ENCODE results near the gene KANTR.

KANTR gene

GRCh38 chrX:53093748-53094581, at the start of gene KANTR:
TSS of gene KANTR (plus strand) at chrX:53094142. CDS start at chrX:53124273, 30,131 bp downstream.
- peak; percentile 97 for DNase-seq

- DNase-seq, result no peak
Observed at GRCh38 chrX:53044995-53045394, 48.9 kb upstream of the KANTR start.

GRCh38 chrX:53047228-53047627, 46.7 kb upstream of the KANTR start:
- DNase-seq, result no peak

DNA sequence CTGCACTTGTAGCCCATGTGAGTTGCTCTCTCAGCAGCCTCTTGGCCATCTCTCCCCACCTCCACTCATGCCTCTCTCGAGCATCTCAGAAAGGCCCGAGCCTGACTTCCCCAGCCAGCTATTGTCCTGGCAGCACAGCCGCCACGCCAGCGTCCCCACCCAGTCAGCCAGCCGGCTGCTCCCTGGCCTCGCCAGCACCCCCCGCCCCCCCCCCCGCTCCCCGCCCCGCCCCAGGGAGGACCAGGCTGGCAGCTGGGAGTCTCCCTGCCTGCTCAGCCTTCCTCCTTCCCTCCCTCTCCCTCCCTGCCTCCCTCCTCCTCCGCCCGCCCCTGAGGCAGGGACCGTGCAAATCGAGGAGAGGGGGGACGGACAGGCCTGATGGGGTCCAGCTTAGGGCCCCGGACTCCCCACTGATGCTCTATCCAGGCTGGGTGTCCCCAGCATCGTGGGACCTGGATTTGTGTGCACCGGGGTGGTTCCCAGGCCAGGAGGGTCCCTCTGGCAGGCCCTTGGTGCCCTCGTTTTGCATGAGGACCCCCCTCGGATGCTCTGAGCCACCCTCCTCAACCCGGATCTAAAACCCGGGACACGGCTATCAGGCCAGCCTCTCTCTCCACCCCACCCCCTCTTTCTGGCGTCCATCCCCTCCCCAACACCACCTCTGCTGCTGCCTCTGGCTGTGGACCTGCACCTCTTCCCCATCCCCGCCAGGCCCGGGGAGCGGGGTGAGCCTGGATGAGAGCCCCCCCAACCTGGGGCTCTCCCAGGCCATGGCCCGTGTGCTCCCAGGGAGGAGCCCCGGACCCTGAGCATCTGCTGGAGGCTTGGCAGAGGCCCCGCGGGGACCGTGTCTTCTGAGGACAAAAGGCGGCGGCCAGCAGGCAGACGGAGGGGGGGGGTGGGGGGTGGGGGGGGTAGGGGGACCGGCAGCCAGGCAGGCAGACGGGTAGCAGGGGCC, 45.5 kb upstream of the KANTR start, which contains the start of gene GPR173:
Gene GPR173, plus strand, starts transcription at position 621 of the 958 bp plus-strand sequence. CDS start 27,833 bp downstream, outside the sequence.
- DNase-seq, result peak; percentile 86

GRCh38 chrX:53049127-53049517, 44.8 kb upstream of the KANTR start:
- no peak for DNase-seq

DNA sequence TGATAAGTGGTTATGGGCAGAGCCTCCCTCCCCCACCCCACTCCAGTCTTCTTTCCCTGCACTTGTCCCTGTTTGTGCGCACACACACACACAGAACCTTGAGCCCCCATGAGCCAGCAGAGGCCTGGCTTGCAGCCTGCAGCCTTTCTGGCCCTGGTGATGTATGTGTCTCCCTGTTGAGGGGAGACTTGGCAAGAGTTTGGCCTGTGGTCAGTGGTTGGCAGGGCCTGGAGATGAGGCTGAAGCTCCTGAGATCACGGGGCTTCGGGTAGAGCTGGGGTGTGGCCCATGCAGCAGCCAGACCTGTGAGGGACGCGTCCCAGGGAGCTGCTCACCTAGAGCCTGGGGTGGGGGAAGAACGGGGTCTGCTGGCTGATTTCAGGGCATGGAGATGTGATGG, 43.1 kb upstream of the KANTR start:
- no peak for DNase-seq

DNA sequence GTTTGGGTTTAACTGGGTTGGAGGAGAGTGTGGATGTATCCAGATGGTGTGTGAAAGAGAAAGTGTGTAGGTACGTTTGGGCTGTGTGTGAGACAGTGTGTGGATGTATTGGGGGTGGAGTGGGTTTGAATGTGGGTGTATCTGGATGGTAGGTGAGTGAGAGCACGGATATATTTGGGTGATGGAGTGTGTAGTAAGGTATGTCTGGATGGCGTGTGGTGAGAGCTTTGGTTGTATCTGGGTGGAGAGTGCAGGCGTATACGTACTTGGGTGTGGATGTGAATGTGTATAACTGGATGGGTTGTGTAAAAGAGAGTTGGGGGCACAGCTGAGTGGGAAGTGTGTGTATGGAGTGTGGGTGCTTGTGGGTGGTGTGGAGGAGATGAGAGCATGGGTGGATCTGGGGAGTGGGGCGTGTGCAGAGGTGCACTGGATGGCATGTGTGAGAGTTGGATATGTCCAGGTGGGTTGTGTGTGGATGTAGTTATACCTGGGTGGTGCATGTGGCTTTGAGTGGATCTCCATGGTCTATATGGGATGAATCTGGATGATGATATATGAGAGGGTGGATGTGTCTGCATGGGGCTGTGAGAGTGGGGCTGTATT, 38.6 kb upstream of the KANTR start:
- no peak for DNase-seq

DNA sequence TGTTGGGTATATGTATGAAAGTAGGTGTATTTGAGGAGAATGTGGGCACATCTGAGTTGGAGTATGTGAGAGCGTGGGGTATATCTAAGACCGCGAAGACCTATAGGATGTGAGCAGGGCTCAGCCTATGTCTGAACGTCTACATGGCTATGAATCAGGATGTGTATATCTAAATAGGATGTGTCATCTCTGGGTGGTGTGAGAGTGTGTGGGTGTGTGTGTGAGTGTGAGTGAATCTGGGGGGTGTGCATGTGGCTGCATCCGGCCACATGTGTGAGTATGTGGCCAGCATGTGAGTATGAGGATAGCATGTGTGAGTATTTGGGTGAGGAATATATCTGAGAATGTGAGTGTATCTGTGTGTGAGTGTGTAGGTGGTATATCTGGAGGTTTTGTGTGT, 37.6 kb upstream of the KANTR start:
- DNase-seq, result no peak

- DNase-seq, result peak; percentile 48
Observed at GRCh38 chrX:53065104-53065503, 28.8 kb upstream of the KANTR start.

DNA sequence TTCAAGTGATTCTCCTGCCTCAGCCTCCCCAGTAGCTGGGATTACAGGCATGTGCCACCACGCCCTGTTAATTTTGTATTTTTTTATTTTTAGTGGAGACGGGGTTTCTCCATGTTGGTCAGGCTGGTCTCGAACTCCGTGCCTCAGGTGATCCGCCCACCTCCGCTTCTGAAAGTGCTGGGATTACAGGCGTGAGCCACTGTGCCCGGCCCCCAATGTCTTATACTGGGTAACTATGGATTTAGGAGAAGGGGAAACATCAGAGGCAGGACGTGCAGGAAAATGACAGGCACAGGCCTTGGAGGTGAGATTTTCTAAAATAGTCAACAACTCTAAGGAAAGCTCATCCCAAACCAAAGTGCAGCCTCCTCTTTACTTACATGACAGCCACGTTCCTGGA, 22.9 kb upstream of the KANTR start:
- no peak for DNase-seq

DNA sequence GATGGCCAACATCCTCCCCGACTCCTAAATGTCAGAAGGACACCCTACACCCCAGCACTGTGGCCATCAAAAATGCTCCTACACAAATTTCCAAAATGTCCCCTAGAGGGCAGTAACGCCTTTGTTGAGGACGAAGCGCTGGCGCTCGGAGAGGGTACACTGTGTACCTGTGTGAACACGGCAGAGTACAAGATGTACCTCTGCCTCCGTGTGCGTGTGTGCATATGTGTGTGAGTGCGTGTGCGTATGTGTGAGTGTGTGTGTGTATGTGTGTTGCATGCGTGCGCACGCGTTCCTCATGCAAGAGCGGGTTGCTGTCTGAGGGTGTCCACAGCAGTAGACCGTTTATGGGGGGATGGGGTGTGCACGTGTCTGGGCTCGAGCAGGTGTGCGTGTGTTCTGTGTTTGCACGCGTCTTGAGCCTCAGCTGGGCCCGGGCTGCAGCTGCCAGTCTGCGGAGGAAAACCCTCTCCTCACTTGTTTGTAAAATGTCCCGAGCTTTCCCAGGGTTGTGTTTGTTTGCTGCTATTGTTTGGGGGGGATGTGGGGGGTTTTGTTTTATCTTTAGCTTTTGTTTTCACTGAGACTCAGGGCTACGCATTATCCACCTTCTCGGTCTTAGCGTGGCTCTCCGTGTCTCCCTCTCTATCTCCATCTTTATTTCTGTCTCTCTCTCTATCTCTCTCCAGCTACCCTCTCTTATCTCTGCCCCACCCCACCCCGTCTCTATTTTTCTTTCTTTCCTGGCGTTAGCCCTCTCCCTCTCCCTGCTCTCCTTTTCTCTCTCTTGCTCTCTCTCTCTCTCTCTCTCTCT, 22.1 kb upstream of the KANTR start:
- peak; percentile 74 for DNase-seq

DNA sequence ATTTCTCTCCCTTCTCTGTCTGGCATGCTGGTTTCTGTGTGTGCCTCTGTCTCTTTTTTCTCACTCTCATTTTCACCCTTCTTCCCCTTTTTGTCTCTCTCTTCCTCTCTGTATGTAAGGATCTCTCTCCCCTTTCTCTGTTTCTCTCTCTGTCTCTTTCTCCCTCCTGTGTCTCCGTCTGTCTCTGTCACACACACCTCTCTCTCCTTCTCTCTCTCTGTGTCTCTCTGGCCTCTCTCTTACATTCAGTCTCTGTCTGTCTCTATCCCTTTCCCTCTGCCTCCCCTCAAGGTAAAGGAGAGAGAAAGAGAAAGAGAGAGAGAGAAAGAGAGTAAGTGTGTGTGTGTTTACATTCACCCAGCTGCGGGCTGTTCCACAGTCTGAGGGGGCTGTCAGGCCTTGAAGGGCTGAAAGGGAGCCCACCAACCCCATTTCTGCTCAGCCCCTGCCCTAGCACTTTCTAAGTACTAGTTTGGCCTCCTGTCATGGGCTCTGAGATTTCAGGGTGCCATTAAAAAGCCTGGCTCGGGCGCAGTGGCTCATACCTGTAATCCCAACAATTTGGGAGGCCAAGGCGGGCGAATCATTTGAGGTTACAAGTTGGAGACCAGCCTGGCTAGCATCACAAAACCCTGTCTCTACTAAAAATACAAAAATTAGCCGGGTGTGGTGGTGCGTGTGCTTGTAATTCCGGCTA, 21.4 kb upstream of the KANTR start:
- no peak for DNase-seq

DNA sequence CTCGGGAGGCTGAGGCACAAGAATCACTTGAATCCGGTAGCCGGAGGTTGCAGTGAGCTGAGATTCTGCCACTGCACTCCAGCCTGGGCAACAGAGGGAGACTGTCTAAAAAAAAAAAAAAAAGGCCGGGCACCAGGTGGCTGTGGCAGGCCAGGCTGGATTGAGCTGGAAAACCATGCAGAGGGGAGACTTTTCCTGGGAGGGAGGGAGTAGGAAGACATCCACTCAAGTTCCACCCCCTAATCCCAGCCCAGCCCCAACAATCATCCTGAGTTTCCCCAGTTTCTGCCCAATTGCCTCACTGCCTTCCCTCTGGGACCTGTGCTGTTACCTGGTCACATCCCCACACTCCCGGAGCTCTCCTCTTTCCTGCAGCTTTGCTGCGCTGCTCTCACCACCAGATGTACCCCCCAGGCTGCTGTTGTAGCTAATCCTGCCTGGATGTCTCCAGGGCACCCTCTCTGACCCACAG, 20.8 kb upstream of the KANTR start:
- no peak for DNase-seq

GRCh38 chrX:53075011-53075410, 18.9 kb upstream of the KANTR start:
- DNase-seq, result peak; percentile 88

GRCh38 chrX:53076671-53077070, 17.3 kb upstream of the KANTR start:
- DNase-seq, result no peak

DNA sequence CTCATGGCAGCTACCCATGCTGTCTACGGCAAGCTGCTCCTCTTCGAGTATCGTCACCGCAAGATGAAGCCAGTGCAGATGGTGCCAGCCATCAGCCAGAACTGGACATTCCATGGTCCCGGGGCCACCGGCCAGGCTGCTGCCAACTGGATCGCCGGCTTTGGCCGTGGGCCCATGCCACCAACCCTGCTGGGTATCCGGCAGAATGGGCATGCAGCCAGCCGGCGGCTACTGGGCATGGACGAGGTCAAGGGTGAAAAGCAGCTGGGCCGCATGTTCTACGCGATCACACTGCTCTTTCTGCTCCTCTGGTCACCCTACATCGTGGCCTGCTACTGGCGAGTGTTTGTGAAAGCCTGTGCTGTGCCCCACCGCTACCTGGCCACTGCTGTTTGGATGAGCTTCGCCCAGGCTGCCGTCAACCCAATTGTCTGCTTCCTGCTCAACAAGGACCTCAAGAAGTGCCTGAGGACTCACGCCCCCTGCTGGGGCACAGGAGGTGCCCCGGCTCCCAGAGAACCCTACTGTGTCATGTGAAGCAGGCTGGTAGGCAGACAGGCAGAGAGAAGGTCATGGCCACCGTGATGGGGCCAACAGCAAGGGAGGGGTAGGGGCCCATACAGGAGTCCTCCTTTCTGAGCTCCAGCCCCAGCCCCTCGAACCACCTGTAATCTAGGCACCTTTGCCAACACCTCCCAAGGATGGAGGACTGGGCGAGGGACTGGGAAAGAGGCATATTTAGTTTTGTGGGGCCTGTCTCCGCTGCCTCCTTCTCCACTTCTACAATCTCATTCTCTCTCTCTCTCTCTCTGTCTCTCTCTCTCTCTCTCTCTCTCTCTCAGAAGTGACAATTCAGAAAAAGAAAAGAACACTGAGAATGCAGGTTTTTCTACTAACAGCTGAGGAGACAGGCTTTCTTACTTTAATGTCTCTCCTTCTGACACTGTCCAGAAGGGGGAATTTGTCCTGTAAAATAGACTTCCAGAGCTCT, 16.4 kb upstream of the KANTR start:
- DNase-seq, result no peak

DNA sequence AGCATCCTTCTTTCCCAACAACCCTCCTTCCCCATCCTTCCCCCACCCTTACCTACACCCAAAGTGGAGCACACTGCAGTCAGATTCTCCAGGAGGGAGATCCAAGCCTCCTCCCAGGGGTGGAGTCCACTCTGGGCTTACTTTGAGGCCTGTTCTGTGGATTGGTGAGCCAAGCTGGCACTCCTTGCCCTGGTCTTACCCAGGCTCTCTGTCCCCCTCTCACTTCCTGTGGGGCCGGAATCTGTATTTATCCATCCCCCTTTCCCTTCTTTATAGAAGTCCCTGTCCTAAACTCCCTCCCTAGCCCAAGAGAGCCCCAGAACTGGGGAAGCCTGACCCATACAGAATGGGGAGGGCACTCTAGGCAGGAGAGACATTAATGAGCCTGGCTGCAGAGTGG, 15.0 kb upstream of the KANTR start:
- DNase-seq, result no peak

DNA sequence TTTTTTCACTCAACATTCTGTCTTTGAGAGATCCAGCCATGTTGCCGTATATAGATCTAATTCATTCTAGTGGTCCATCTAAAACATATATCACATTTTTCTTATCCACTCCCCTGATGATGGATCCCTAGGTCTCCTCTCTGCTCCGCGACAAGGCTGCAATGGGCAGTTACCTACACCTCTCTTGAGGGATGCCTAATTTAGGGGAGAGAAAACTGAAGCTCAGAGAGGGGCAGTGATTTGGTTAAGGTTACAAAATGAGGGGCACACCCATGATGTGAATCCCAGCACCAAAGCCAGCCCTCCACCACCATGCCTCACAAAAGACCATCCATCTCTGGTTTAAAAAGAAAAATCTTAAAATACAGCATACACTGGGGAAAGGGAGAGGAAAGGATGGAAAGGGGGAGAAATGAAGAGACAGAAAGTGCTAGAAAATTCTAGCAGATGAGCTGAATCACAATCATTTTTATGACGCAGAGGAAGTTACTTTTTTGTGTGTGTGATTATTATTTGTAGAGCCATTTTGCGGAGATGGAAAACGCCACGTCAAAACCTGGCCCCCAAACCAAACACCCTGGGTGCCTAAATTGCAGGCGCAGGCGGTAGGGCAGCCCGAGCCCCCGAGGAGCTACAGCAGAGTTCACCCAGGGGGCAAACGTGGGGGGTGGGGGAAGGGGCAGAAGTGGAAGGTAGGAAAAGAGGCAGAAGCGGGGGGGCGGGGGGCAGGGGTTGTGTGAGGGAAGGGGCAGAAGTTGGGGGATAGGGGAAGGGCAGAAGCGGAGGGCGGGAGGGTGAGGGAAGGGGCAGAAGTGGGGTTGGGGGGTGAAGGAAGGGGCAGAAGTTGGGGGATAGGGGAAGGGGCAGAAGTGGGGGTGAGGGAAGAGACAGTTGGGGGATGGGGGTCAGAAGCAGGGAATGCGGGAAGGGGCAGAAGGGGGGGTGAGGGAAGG, 13.0 kb upstream of the KANTR start:
- no peak for DNase-seq
